ENCODE results near the gene ADAM17.

The ADAM17 gene

DNA sequence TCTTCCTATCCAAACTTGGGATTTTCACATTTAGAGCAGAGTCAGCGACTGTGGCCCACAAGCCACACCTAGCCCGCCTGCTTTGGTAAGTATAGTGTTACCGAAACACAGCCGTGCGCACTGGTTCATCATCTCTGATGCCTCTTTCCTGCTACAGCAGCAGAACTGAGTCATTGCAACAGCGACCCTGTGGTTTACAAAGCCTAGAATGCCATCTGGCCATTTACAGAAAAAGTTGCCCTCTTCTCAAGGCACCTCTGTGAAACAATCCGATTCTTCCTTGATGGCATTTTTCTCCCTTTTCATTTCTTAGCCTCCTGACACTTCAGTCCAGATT is 92.0 kb downstream of the ADAM17 start:
- DNase-seq, result no peak

DNA sequence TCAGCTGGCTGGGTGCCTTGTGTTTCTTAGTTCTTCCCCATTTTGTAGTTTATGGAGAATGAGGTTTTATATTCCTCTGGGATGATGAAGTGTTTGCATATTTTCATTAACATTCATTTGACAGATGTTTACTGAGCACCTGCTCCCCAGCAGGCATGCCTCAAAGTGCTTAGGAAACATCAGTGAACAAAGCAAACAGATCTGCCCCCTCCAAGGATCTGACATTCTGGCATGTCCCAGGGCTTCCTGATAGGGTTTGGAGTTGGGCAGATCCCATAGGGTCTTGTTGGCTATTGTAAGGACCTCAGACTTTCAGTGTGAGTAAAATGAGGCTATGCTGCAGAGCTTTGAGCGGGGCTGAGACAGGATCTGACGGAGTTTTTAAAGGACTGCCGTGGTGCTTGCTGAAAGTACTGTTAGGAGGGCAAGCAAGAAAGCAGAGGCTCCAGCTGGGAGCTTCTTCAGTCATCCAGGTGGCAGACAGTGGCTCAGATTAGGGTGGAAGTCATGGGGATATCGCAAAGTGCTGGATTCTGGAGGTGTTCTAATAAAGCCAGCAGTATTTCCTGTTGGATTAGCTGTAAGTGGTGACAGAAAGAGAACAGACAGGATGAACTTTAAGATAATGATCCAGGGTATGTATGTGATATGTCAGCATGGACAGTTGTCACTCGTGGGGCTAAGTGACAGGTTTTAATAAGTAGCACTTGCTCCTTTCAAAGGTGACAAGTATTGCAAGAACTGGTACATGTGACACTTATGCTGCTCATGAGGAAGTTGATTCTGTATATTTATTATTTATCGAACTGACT is 92.5 kb downstream of the ADAM17 start:
- no peak for DNase-seq

DNA sequence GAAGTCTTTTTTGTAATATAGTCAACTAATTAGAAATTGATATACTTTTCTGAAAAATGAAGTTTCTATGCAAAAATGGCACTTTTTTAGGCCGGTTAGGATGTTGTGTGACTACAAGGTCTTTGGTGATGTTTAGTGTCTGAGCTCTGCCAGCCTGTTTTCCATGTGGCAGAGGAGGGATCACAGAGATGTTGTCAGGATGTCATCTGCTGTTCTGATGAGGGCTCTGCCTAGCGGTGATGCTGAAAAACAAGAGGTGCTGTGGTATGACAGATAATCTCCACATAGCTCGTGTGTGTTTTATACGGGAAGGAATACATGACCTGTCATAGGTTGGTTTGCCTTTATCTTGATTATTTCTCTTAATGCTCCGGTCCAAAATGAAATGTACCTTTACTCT is 93.3 kb downstream of the ADAM17 start:
- no peak for DNase-seq

DNA sequence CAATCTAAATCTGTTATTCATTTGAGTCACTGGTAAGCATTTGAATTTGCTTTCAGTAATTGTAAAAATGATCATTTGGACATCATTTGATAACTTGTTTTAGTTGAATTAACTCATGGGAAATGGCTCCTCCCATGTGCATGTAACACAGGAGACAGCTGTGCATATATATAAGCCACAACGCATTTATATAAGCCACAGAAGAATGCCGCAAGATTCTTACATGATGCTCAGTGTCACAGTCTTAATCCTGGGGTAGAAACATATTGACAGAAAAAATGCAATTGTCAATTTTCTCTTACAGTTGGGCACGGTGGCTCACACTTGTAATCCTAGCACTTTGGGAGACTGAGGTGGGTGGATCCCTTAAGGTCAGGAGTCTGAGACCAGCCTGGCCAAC is 94.6 kb downstream of the ADAM17 start:
- DNase-seq, result no peak

DNA sequence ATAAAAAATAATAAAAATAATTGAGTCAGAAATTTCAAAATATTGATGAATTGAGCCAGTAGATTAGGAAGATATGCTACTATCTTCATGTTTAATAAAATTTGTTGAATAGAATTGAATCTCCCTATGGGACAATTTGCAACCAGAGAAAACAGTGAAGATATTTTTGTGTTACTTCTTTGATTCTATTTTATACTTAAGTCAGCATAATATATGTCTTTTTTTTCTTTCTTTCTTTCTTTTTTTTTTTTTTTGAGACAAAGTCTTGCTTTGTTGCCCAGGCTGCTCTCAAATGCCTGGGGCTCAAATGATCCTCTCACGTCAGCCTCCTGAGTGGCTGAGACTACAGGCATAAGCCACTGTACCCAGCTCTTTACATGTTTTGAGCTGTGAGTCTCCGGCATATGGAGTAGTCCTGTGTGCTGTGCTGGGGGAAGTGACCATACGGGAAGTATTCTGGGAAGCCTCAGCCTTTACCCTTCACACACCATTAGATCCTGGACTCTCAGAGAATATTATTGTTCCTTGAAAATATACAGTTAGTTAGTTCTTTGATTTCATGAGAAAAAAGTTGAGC is 95.1 kb downstream of the ADAM17 start:
- DNase-seq, result no peak

DNA sequence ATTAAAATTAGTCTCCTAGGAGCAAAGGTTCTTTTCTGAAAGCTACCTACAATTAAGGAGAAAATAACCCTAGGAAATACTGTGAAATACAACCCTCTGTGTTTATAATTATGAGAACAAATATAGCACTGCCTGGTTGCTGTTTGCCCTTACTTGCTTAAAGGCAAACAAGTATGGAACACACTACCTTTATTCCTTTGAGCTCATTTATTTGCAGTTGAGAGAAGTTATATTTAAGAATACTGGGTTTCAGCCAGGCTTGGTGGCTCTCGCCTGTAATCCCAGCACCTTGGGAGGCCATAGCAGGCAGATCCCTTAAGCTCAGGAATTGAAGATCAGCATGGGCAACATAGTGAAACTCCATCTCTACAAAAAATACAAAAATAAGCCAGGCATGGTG is 104.4 kb downstream of the ADAM17 start:
- DNase-seq, result no peak

DNA sequence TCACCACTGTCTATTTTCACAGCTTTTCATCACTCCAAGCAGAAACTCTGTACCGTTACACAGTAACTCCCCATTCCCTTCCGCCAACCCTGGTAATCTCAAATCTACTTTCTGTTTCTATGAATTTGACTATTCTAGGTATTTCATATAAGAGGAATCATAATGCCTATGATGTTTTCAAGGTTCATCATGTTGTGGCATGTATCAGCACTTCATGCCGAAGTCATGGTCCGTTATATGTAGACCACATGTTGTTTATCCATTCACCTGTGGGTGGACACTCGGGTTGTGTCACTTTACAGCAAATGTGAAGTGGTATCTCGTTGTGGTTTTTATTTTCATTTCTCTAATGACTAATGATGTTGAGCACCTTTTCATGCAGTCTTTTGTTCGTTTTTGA is 110.5 kb downstream of the ADAM17 start:
- DNase-seq, result no peak

DNA sequence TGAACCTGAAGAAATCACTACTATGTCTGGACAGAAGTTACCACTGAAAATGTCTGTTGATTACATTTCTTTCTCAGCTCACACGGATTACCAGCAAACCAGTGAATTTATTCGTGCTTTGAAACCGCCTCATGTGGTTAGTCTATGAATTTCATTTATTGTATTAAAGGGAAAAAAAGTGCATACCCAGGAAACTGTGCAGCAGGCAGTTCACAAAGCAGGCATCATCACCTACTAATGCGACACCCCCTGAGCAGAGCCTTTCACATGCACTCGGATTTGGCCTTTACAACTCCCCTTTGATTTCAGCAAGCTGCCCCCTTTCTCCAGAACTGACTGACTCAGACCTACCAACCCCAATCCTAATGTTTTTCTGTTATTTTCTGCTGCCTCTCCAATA is 112.1 kb downstream of the ADAM17 start:
- no peak for DNase-seq

DNA sequence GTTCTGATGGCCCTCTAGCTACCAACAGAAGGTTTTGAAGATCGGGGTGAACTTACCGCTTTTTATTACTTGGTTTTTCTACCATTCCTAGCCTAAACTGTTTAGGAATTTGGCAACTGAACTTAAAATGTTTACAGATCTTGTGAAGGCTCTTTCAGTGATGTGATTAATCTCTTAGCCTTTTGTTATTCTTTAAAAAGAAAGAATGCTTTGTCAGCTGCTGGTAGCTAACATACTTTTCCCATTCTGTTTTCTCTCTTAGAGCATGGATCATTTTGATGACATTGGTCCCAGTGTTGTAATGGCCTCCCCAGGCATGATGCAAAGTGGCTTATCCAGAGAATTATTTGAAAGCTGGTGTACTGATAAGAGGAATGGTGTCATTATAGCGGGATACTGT is 114.1 kb downstream of the ADAM17 start:
- DNase-seq, result no peak

DNA sequence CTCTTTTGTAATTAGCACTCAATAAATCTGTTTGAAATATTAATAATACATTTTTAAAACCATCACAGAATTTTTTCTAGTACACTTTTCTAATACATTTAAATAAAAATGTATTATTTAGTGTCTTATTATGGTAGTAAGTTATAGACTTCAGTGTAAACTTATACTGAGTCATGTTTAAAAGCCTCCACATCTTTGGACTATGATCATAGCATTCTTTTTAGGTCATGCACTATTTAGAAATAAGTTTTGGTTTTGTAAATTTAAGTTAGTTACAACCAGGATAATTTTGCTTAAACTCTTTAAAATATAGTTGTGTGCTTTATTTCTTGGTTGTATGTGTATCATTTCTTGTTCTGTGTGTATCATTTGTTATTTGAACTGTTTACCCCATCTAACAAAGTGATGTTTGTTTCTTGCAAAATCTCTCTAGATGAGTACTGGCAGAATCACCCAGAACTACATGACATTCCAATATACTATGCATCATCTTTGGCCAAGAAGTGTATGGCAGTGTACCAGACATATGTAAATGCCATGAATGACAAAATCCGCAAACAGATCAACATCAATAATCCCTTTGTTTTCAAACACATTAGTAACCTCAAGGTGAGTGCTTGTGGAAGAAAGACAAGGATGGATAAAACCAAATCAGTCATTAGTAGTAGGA is 115.4 kb downstream of the ADAM17 start:
- no peak for DNase-seq

DNA sequence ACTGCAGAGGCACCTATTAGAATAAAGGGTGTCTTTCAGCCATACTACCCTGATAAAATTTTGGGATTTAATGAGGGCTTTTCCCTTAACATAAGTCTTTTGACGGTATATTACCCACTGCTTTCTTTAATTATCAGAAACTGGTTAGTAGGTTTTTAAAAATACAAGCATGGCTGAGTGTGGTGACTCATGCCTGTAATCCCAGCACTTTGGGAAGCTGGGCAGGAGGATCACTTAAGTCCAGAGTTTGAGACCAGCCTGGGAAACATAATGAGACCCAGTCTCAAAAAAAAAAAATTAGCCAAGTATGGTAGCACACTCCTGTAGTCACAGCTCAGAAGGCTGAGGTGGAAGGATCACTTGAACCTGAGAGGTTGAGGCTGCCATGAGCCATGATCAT is 116.1 kb downstream of the ADAM17 start:
- no peak for DNase-seq
